CMK (cell line): ENCODE data around the gene RAD51AP2.

Experiments
- DNase-seq: peaks from one replicate; pipeline ENCODE4 v3.0.0-alpha.2; 2010; ENCODE audit warnings: low read depth

RAD51AP2 gene

DNA sequence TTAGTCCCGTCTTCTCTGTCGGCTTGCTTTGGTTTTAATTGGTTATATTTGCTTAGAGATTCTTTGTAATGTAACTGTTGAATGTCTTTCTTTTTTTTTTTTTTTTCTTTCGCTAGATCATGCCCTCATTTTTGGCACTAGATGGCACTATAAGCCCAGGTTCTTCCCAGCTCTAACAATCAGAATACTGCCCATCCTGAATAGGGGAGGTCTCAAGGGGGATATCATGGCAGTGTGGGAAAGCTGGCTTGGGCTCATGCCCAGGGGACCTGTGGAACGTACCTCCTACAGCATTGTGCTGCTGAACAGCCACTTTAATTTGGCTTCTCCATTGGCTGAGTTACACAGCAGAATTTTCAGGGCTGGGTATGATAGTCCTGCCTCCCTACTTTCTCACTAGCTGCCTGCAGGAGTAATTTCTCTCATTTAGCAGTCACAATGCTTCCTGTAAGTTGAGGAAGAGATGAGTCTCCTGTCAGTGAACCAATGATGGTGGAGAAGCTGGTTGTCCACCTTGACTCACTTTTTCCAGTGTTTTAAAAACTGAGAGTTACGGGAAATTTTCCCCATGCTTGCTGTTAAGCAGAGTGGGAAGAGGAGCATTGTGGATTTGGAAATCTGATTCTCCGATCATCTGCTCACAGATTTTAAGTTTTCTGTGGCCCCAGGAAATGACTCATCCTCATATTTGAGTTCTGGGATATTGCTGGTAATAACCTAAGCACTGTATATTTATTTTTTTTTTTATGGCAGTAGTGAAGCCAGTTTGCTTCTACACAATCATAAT is 47.2 kb downstream of the RAD51AP2 start:
- no peak for DNase-seq

GRCh38 chr2:17461087-17461475 is 57.2 kb downstream of the RAD51AP2 start:
- no peak for DNase-seq
